HG02885 (cell line): ENCODE measurements around the gene PCSK1.

ENCODE experiments used
- ATAC-seq: cut with Tn5 transposase; IDR thresholded peaks from one replicate; pipeline ENCODE4 v1.9.1; 2021; ENCODE audit warnings: mild to moderate bottlenecking; ENCODE audit not compliant: unreplicated experiment, poor library complexity

PCSK1 gene

GRCh38 chr5:96433066-96433447, at the start of gene PCSK1:
Gene PCSK1, minus strand, starts transcription at chr5:96433248. Its CDS starts 206 bp downstream, at chr5:96433042.
- ATAC-seq: no peak

DNA sequence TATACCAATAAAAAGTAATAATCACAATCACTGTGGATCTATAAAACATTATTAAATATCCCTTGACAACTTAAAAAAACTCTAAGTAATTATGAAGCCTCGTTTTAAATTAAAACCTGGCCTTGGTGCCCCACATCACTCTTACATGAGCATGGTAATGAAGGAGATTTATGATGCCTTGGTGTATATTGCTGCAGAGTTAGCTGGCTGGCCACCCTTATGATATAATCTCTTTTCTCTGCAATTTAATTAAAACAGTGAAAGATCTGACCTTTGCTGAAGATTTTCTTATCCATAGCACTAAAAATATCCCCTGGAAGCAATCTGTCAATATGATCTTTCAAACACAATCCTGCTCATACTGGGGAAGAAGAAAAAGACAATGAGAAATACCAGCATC, 48.8 kb upstream of the PCSK1 start:
- ATAC-seq: no peak

DNA sequence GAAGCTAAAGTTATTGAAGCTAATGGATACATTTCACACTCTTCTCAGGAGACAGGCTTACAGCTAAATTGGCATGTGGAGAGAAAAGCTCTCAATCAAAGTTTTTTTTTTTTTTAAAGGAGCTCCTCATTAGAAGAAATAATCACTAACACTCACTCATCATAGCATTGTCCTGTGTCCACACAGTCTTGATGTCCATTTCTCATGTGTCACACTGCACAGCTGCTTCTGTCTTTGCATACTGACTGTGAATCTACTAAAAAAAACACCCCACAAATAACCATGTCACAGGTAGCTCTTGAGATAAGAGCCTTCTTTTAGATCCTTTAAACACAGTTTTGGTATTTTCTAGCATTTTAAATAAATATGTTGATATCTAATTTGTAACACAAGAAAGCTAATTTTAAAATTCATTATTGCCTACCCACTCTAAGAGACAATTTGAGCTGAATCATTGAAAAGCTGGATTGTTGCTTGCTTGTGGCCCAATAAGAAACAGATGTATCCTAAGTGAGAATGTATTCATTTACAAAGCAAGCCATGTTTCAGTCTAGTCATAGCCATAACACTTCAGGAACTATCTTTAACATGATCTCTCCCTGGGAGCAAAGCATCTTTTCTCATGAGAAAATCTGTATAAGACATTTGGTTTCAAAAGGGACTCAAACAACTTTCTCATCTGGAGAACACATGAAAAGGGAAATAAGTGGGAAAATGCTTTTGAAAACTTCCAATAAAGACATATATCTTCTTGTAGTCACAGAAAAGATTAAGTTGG, 48.1 kb upstream of the PCSK1 start:
- ATAC-seq: no peak

DNA sequence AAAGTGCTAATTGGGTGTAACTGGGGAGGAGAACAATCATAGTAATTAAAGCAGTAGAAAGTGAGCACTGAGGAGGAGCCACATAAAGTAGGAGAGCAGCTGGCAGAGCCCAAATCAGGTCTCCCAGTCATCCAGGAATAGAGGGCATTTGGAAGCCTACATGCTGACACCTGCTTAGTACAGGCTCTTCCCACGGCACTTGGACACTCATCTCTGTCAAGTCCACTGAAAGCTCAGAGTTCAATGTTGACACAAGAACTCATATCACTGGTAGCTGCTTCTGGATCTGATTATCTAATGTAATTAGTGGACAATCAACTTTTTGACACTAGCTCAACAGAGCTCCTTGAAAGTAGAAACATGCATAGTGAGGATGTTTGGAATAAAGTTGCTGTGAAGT, 45.9 kb upstream of the PCSK1 start:
- ATAC-seq: no peak

- no peak for ATAC-seq
These were observed 43.6 kb upstream of the PCSK1 start for GRCh38 chr5:96476654-96477053.

GRCh38 chr5:96474073-96474472, 41.0 kb upstream of the PCSK1 start:
- ATAC-seq: no peak

DNA sequence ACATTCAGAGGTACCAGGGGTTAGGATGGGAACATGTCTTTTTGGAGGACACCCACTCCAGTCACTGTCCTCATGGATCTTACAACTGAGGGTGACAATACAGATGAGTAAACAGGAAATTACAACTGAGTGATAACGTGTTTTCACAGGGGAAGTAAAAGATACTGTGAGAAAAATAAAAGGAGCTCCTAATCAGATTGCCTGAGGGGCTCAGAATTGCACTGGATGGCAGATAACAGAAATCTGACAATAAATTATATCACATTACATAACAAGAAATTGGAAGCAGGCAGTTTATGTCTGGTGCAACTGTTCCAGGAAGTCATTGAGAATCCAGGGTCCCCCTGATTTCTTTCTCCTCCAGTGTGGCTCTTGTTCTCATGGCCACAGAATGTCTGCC, 40.1 kb upstream of the PCSK1 start:
- no peak for ATAC-seq

DNA sequence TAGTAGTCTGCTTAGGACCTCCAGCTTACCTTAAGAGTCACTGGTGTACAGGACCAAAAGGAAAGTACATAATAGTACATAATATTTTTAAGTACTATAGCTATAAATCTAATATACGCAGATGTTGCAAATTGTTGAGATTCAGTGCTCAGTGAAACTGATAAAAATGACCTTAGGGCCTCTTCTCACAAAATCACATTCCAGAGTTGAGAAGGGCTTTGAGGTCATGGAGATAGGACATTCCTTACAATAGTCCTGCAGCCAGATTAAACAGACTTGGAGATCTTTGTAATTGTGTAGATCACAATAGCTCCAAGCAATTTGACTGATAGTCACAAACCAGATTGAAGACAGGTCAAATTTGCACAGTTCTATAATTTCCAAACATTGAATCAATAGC, 37.7 kb upstream of the PCSK1 start:
- ATAC-seq: no peak

GRCh38 chr5:96468956-96469355, 35.9 kb upstream of the PCSK1 start:
- no peak for ATAC-seq

DNA sequence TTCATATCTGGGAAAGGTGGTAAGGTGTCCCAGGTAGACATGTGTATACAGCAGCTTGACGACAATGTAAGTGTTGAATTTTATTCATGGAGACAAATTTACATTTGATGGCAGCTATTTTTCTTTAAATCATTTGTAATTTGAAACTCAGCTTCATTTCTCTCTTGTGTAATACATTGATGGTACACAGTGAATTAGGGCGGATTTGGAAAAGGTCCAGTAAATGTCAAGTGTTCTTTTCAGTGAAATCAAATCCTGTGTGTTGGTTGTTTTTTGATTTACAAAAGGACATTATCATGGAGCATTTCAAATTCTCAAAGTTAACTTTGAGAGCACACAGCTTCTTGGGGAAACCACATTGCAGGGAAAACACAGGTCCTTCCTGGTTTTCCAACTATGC, 30.0 kb upstream of the PCSK1 start:
- no peak for ATAC-seq

- no peak for ATAC-seq
These were observed 26.5 kb upstream of the PCSK1 start for GRCh38 chr5:96459313-96460121.

DNA sequence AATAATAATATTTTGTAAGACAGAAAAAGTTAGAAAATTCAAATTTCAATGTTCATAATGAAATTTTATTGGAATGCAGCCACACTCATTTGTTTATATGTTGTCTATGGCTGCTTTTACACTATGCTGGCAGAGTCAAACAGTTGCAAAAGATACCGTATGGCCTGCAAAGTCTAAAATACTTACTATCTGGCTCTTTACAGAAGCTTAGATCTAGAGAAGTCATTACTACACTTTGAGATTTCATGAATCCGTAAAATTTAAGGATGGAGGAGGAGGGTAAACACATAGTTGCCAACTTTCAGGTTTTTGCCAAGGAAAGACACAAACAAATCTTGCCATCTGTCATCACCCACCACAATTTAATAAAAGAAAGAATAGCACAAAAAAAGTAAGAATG, 25.1 kb upstream of the PCSK1 start:
- no peak for ATAC-seq

DNA sequence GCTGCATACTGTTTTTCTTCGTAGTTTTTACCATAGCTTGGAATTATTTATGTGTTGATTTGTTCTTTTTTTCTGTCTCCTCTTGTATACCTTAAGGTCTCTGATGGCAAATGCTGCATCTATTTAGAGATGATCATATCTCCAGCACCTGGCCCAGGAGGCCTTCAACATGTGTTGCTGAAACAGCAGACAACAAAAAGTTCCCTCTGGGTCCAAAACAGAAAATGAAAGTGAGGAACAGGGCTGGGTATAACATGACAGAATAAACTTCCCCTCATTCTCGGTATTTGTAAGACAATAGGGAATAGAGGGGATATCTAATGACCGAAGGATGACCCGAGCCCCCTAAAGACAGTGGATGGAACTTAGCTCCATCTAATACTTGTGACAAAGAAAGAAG, 22.7 kb upstream of the PCSK1 start:
- ATAC-seq: no peak

- no peak for ATAC-seq
These were observed 20.3 kb upstream of the PCSK1 start for GRCh38 chr5:96453394-96453793.

DNA sequence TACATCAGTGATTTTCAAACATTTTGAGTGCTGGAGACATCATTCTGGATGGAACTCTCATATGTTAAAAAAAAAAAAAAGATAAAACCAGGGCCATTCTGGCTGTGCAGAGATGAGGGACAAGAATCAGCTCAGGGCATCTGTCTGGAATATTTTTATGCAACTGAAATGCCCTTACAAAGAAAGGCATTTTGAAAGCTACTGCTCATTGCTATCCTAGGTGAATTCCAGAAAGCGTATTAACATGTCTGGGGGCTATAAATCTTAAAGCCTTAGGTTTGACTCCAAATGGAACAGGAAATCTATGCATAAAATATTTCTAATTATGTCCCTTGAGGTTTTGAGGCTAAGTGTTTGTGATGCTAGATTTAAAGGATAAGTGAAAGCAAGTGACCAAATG, 14.9 kb upstream of the PCSK1 start:
- no peak for ATAC-seq

DNA sequence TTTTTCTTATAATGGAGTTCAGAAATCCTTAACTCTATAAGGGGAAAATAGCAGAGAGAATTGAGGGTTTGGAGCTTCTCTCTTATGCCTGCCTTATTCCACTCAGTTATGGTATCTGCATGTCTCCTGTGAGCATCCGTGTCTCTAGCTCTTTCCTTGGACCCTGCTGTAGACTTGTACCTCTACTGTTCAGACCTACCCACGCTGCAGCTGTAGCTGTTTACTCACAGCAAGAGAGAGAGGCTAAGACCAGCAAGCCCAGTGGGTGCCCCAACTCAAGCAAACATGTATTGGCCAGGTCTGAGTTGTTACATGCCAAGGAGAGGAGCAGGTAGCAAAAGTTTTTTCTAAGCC, 7.1 kb upstream of the PCSK1 start:
- peak; percentile 33 for ATAC-seq

DNA sequence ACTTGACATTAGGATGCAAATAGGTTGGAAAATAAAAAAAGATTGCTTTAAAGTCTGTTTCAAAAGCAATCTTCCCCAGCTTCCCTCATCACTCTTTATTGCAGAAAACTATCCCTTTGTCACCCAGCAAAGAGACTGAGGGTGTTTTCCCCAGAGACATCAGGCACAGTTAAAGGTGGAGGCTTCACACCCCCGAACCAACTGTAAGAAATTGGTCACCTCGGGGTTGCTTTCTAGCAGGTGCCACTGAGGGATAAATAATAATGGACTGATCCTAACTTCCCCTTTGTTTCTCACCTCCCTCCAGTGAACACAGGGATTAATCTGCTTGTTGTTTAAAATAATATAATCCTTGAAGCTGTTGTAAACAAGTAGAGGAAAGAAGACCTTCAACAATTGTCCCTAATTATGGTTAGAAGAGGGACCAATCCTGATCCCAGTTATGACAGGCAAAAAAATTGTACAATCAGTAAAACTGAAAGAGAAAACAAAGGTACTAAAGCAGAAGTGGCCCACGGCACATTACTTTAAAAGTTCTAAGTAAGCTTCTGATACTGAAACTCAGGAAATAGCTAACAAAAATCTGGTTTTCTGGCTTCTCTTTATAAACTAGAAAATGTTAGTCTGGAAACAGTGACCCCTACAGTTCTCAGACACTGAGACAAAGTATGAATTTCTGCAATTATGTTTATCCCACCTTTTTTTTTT, 6.6 kb upstream of the PCSK1 start:
- ATAC-seq: peak; percentile 93

GRCh38 chr5:96434201-96434645, 1.2 kb upstream of the PCSK1 start:
- peak; percentile 76 for ATAC-seq

- no peak for ATAC-seq
These were observed 607 bp downstream of the PCSK1 start for GRCh38 chr5:96432216-96433065.
